ENCODE data around the gene DEFB112. TPM values are rescaled to one million over a fixed set of nuclear protein-coding genes. Genes with fewer than 3 reads are reported as not detected.

The DEFB112 gene
- not detected for total RNA-seq

- DNase-seq: no peak
Observed at GRCh38 chr6:50049829-50050228, at the start of gene DEFB112. DEFB112 (minus strand) TSS chr6:50049929; CDS start chr6:50049869, 60 bp downstream.

GRCh38 chr6:50098641-50098993, 48.9 kb upstream of the DEFB112 start:
- DNase-seq: no peak

- no peak for DNase-seq
Observed at GRCh38 chr6:50097966-50098640, 48.4 kb upstream of the DEFB112 start.

- DNase-seq: no peak
Observed at GRCh38 chr6:50096296-50096695, 46.6 kb upstream of the DEFB112 start.

GRCh38 chr6:50093938-50094272, 44.2 kb upstream of the DEFB112 start:
- no peak for DNase-seq

GRCh38 chr6:50093116-50093937, 43.6 kb upstream of the DEFB112 start:
- DNase-seq: no peak

GRCh38 chr6:50091641-50092040, 41.9 kb upstream of the DEFB112 start:
- DNase-seq: no peak

- no peak for DNase-seq
Observed at GRCh38 chr6:50089911-50090310, 40.2 kb upstream of the DEFB112 start.

GRCh38 chr6:50087231-50087954, 37.7 kb upstream of the DEFB112 start:
- DNase-seq: no peak

GRCh38 chr6:50077385-50077784, 27.7 kb upstream of the DEFB112 start:
- no peak for DNase-seq

GRCh38 chr6:50076431-50076830, 26.7 kb upstream of the DEFB112 start:
- DNase-seq: no peak

GRCh38 chr6:50071921-50072320, 22.2 kb upstream of the DEFB112 start:
- no peak for DNase-seq

- DNase-seq: no peak
Observed at GRCh38 chr6:50070101-50070500, 20.4 kb upstream of the DEFB112 start.

GRCh38 chr6:50062051-50062450, 12.3 kb upstream of the DEFB112 start:
- no peak for DNase-seq

- DNase-seq: no peak
Observed at GRCh38 chr6:50056242-50056641, 6.5 kb upstream of the DEFB112 start.

- DNase-seq: no peak
Observed at GRCh38 chr6:50047026-50047425, 2.7 kb downstream of the DEFB112 start.

- DNase-seq: no peak
Observed at GRCh38 chr6:50030777-50031562, 18.8 kb downstream of the DEFB112 start.

GRCh38 chr6:50030350-50030749, 19.4 kb downstream of the DEFB112 start:
- DNase-seq: no peak

- no peak for DNase-seq
Observed at GRCh38 chr6:50025258-50025657, 24.5 kb downstream of the DEFB112 start.

GRCh38 chr6:50021894-50022293, 27.8 kb downstream of the DEFB112 start, which contains the start of gene DEFB110:
DEFB110 (minus strand) TSS chr6:50021994; CDS start chr6:50021935, 59 bp downstream.
- no peak for DNase-seq

- DNase-seq: no peak
Observed at GRCh38 chr6:50007819-50008218, 41.9 kb downstream of the DEFB112 start.

- no peak for DNase-seq
Observed at GRCh38 chr6:50003139-50003538, 46.6 kb downstream of the DEFB112 start.

Measured in occipital lobe (tissue), 2 donors.